ENCODE data around the gene CENPP.

- TF ChIP-seq CTCF (IDR thresholded peaks at IDR 0.05) (peak in 1 of 4 experiments; percentile 11), POLR2A (IDR thresholded peaks at IDR 0.05) (no peak)
These were observed 181.3 kb downstream of the CENPP start for GRCh38 chr9:92507005-92507404.
